Measurements from ENCODE around the gene TLE6.
"Not testable (repeated sequence)": the region's sequence is repeated elsewhere in the genome, so short reads cannot be mapped to it uniquely, and the experiment has no call there.

DNA sequence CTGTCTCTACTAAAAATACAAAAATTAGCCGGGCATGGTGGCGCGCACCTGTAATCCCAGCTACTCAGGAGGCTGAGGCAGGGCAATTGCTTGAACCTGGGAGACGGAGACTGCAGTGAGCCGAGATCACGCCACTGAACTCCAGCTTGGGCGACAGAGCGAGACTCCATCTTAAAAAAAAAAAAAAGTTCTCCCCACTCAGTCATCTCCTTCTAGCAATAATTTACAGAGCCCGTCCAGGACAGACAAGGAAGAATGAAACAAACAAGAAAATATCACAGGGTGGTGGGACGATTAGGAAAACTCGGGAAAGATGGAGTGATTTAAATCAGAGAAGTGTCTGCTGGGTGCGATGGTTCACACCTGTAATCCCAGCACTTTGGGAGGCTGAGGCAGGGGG lies 13.7 kb upstream of the TLE6 start:
- TF ChIP-seq, protein P1, sequence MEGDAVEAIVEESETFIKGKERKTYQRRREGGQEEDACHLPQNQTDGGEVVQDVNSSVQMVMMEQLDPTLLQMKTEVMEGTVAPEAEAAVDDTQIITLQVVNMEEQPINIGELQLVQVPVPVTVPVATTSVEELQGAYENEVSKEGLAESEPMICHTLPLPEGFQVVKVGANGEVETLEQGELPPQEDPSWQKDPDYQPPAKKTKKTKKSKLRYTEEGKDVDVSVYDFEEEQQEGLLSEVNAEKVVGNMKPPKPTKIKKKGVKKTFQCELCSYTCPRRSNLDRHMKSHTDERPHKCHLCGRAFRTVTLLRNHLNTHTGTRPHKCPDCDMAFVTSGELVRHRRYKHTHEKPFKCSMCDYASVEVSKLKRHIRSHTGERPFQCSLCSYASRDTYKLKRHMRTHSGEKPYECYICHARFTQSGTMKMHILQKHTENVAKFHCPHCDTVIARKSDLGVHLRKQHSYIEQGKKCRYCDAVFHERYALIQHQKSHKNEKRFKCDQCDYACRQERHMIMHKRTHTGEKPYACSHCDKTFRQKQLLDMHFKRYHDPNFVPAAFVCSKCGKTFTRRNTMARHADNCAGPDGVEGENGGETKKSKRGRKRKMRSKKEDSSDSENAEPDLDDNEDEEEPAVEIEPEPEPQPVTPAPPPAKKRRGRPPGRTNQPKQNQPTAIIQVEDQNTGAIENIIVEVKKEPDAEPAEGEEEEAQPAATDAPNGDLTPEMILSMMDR (IDR thresholded peaks at IDR 0.05; ENCODE audit: low read length) = not testable (repeated sequence)
- TF ChIP-seq EZH2 (optimal IDR thresholded peaks at IDR 0.05; ENCODE audit: low read depth, low read length); EZH2phosphoT487 (IDR thresholded peaks at IDR 0.05; ENCODE audit: low read length): not testable (repeated sequence)
